Uterus (tissue), 2 donors: ENCODE data around the gene CCSER2.
"Not testable (repeated sequence)": the region's sequence is repeated elsewhere in the genome, so short reads cannot be mapped to it uniquely, and the experiment has no call there.

ENCODE experiments used
- CTCF ChIP-seq, 4 experiments: fragments of 200-600 bp in 2 of 4; fragments of 450-650 bp in 2 of 4; sonication (generic) in 2 of 4; IDR thresholded peaks; one replicate each; pipeline ENCODE4 v1.5.1; 2016 to 2019; ENCODE audit warnings: antibody characterized with exemption in 4 of 4, mild to moderate bottlenecking in 2 of 4, moderate library complexity in 1 of 4
- POLR2A ChIP-seq, 2 donors: fragments of 450-650 bp; IDR thresholded peaks; one replicate each; pipeline ENCODE4 v1.6.1; 2016; ENCODE audit warnings: antibody characterized with exemption in 2 of 2, mild to moderate bottlenecking in 1 of 2, moderate library complexity in 1 of 2

GRCh38 chr10:84323566-84323965, 4.8 kb upstream of the CCSER2 start:
- TF ChIP-seq CTCF, POLR2A (IDR thresholded peaks at IDR 0.05): not testable (repeated sequence)
